BLaER1 treated with 17β-estradiol and CSF1 and Interleukin-3, amounts not matched to agents 10 nM and 100 nM (cell line): ENCODE measurements around the gene CXCL12.

Source experiments
- H3K27ac ChIP-seq, 11 experiments: shearing (Covaris generic); formaldehyde crosslinking; 2 replicates each; pipeline ENCODE4 v1.8.1; 2022
- H3K27me3 ChIP-seq, 11 experiments: shearing (Covaris generic); formaldehyde crosslinking; 2 replicates each; pipeline ENCODE4 v1.8.1; 2022
- H3K36me3 ChIP-seq, 11 experiments: shearing (Covaris generic); formaldehyde crosslinking; 2 replicates each; pipeline ENCODE4 v1.8.1; 2022
- H3K4me1 ChIP-seq, 10 experiments: shearing (Covaris generic); formaldehyde crosslinking; 2 replicates each; pipeline ENCODE4 v1.8.1; 2022
- H3K4me2 ChIP-seq, 11 experiments: shearing (Covaris generic); formaldehyde crosslinking; 2 replicates each; pipeline ENCODE4 v1.8.1; 2022
- H3K4me3 ChIP-seq, 10 experiments: shearing (Covaris generic); formaldehyde crosslinking; 2 replicates each; pipeline ENCODE4 v1.8.1; 2022
- H3K9ac ChIP-seq, 11 experiments: shearing (Covaris generic); formaldehyde crosslinking; 2 replicates each; pipeline ENCODE4 v1.8.1; 2022
- H3K9me3 ChIP-seq, 11 experiments: shearing (Covaris generic); formaldehyde crosslinking; replicated peaks in 1 of 11; 2 replicates each; pipeline ENCODE4 v1.8.1; 2022
- H4K20me1 ChIP-seq, 11 experiments: shearing (Covaris generic); formaldehyde crosslinking; 2 replicates each; pipeline ENCODE4 v1.8.1; 2022
- Cebpa-rat ChIP-seq, 11 experiments: shearing (Covaris generic); IDR thresholded peaks; 2 replicates each; pipeline ENCODE4 v1.8.1; 2022

The CXCL12 gene

DNA sequence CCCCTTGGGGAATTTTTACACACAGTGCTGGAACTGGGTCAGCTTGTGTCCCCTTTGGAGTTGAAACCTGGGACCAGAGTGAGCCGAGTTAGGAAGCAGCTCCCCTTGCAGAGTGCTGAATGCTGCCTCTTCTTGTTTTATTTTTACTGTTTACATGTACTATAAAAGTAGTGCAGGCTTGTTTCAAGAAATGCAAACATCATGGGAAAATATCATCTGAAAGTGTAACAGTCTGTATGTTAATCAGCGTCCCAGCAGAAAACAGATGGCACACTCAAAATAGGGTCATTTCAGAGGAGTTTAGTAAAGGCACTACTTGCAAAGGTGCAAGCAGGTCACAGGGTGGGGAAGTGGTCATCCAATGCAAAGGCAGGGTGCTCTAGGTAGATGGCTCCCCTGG, 30.1 kb downstream of the CXCL12 start:
- Histone ChIP-seq H3K27me3 (no peaks in the 10 kb centered on the region), H3K4me2 (peak overlapping the region in 7 of 11 experiments; percentile 2 to 69 (median 35); a peak in 9 of 22 replicates), H3K4me1 (peaks cover 16 to 54% (median 36%) of the 10 kb centered on the region in 10 experiments; a peak in 19 of 20 replicates), H3K36me3 (no peaks in the 10 kb centered on the region), H3K27ac (no peak overlapping the region), H3K9ac (no peak overlapping the region), H4K20me1 (no peaks in the 10 kb centered on the region), H3K4me3 (no peak overlapping the region), H3K9me3 (no peaks in the 10 kb centered on the region)
- TF ChIP-seq Cebpa-rat (IDR thresholded peaks at IDR 0.05) = no peak

DNA sequence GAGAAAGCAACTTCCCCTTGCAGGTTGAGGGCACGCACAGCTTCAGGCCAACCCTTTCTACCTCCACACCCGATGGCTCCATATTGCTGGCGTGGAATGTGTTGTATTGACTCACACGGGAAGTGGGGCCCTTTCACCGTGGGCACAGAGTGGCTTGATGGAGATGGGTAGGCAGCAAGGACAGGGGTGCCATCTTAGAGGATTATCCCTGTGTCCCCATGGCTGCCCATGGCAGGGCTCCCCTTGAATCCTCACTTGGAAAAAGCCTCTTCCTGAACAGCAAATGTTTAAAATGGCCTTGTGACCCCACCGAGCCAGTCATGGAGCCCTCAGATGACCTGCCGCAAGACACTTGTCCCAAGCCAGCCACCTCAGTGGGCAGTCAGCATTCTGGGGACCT, 31.2 kb downstream of the CXCL12 start:
- no peak for TF ChIP-seq Cebpa-rat (IDR thresholded peaks at IDR 0.05)
- H4K20me1 ChIP-seq = no peaks in the 10 kb centered on the region

DNA sequence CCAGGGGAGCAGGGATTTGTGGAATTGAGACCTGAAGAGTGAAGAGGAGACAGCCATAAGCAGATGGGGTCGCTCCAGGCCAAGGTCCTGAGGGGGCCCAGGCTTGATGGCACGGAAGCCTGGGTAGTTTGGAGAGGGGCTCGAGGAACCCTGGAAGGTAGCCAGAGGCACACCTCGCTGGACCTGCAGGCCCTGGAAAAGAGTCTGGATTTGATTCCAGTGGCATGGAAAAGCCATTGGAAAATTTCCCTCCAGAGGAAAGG, 31.8 kb downstream of the CXCL12 start:
- Histone ChIP-seq H3K36me3 (no peaks in the 10 kb centered on the region), H3K4me1 (peaks cover 16 to 54% (median 36%) of the 10 kb centered on the region in 10 experiments; a peak in 19 of 20 replicates), H3K27ac (no peak overlapping the region), H3K9ac (no peak overlapping the region), H3K27me3 (no peaks in the 10 kb centered on the region), H4K20me1 (no peaks in the 10 kb centered on the region), H3K4me3 (no peak overlapping the region), H3K9me3 (no peaks in the 10 kb centered on the region), H3K4me2 (peak overlapping the region in 8 of 11 experiments; percentile 41 to 79 (median 60); a peak in 6 of 22 replicates)
- no peak for TF ChIP-seq Cebpa-rat (IDR thresholded peaks at IDR 0.05)

More for the DNA sequence above, 31.2 kb downstream of the CXCL12 start:
- Histone ChIP-seq H3K4me3 (no peak overlapping the region), H3K9ac (no peak overlapping the region), H3K9me3 (no peaks in the 10 kb centered on the region), H3K27ac (no peak overlapping the region), H3K27me3 (no peaks in the 10 kb centered on the region), H3K36me3 (no peaks in the 10 kb centered on the region), H3K4me1 (peaks cover 16 to 54% (median 36%) of the 10 kb centered on the region in 10 experiments; a peak in 19 of 20 replicates), H3K4me2 (peak overlapping the region in 4 of 11 experiments; percentile 29 to 79 (median 41); a peak in 6 of 22 replicates)

DNA sequence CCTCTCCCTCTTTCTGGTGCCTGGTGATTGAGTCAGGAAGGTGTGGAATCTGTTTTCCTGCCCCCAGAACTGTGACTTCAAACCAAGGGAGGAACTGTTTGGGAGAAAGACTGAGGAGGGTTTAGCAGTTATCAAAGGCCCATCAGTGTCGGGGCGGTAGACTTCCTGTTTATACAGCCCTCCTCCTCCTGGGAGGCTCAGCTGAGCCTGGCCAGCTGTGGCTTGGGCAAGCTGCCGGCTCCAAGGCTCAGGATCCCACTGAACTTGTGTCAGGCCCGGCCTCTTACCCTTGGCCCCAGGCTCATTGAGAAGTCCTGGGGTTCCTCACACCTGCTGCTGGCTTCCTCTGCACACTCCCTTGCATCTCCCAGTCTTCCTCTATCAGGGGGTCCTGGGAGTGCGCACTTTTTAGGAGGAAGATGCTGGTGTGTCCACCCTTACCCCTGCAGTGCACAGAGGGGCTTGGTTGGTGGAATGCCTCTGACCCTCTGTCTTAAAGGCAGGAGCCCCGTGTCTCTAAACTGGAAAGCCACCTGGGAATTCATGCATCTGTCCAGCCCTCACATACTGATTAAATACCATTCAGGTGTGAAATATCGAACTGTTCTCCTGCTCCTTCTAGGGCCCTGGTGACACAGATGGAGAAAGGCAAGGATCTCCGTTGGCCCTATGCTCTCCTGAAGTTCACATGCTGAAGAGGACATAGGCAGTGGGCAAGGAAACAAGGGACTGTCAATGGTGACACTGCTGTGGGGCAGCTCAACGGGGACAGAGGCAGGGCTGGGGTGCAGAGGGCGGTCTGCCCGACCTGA, 32.4 kb downstream of the CXCL12 start:
- no peak for TF ChIP-seq Cebpa-rat (IDR thresholded peaks at IDR 0.05)
- no peak overlapping the region for H3K4me3 ChIP-seq
- H3K9ac ChIP-seq = peak overlapping the region in 5 of 11 experiments; percentile 1 to 33 (median 5); a peak in 2 of 22 replicates
- H3K4me2 ChIP-seq = peak overlapping the region; percentile 41 to 79 (median 59)
- no peaks in the 10 kb centered on the region for H3K27me3 ChIP-seq
- no peaks in the 10 kb centered on the region for H4K20me1 ChIP-seq
- H3K36me3 ChIP-seq = no peaks in the 10 kb centered on the region
- peaks cover 16 to 54% (median 35%) of the 10 kb centered on the region in 10 experiments; a peak in 19 of 20 replicates for H3K4me1 ChIP-seq
- H3K9me3 ChIP-seq = no peaks in the 10 kb centered on the region
- H3K27ac ChIP-seq = peak overlapping the region in 10 of 11 experiments; percentile 19 to 69 (median 38); a peak in 13 of 22 replicates

DNA sequence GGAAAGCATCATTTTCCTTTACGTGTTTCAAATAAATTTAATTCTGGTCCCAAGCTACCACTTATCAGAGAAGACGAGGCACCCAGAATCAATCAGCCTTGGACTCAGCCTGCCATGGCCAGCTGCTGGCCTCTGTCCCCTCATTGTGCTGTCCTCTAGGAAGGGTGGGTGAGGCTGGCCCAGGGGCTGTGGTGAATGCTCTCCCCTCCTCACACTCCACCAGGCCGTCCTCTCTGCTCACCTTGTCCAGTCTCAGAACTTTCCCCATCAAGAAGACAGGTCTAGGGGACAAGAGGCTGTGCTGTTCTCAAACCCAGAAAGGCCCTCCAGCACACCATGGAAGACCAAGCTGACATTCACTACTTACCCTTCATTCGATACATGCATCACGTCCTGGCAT, 36.4 kb downstream of the CXCL12 start:
- Histone ChIP-seq H3K9ac (no peak overlapping the region), H3K4me2 (no peak overlapping the region), H3K27ac (no peak overlapping the region), H3K4me3 (no peak overlapping the region), H3K9me3 (no peaks in the 10 kb centered on the region), H4K20me1 (no peaks in the 10 kb centered on the region), H3K36me3 (no peaks in the 10 kb centered on the region), H3K27me3 (no peaks in the 10 kb centered on the region), H3K4me1 (peaks cover 9 to 21% (median 14%) of the 10 kb centered on the region in 10 experiments; a peak in 19 of 20 replicates)
- TF ChIP-seq Cebpa-rat (IDR thresholded peaks at IDR 0.05) = no peak

DNA sequence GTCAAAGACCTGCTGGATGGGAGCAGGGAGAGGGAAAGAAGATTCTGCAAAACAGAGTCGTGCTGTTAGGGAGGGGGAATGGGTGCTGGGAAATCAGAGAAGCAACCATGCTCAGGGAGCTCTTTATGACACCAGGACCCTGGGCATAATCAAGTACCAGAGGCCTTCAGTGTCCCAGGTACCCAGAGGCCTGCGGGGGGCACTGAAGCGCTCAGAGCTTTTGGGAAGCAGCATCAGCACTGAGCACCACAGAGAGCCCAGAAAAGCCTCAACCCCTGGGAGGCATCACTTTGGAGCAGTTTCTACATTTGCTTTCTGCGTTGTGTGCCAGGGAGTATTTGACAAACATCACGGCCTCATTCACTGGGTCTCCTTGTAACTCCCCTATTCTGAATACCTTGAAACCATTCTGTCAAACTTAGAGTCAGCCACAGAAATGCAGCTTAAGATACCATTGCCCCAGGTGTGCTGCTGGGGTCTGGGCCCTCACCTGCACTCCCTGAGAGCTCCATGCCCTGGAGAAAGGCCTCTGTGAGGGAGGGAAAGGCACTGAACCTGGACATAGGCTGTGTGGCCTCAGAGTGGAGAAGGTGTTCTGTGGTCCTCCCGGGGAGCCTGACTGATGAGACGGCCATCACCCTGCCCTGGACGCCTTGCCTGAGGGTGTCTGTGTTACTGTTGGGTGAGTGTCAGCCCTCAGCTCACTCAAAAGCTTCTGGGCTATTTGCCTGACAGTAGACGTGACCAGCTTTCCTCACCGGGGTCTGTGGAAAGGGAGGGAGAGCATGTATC, 37.1 kb downstream of the CXCL12 start:
- H3K9me3 ChIP-seq = no peaks in the 10 kb centered on the region
- H3K4me1 ChIP-seq = peaks cover 9 to 16% (median 13%) of the 10 kb centered on the region in 10 experiments; a peak in 19 of 20 replicates
- no peak overlapping the region for H3K4me3 ChIP-seq
- no peak overlapping the region for H3K9ac ChIP-seq
- no peaks in the 10 kb centered on the region for H3K36me3 ChIP-seq
- H3K27ac ChIP-seq = no peak overlapping the region
- TF ChIP-seq Cebpa-rat (IDR thresholded peaks at IDR 0.05) = no peak
- no peaks in the 10 kb centered on the region for H3K27me3 ChIP-seq
- no peak overlapping the region for H3K4me2 ChIP-seq
- H4K20me1 ChIP-seq = no peaks in the 10 kb centered on the region

DNA sequence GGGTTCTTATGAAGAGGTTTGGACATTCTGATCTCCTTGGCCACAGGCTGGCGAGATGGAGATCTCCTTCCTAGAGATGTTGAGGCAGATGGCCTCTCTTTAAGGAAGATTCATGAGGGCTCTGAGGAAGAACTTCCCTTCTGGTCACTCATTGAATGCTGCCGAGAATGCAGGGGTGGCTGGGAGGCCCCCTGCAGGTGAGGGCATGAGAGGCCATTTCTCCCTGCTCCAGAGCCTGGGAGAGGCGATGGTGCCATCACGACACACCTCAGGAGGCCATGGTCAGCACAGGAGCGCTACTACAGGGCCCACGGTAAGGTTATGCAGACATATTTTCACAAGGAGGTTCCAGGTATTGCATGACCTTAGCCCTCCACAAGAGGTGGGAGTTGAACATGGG, 40.2 kb downstream of the CXCL12 start:
- Histone ChIP-seq H3K9ac (no peak overlapping the region), H3K27me3 (no peaks in the 10 kb centered on the region), H3K4me2 (no peak overlapping the region), H3K36me3 (no peaks in the 10 kb centered on the region), H4K20me1 (no peaks in the 10 kb centered on the region), H3K4me1 (0 out of 20 replicates have a peak, but pooled peaks cover 0 to 8% (median 0%) of the 10 kb centered on the region in 10 experiments), H3K27ac (no peak overlapping the region), H3K4me3 (no peak overlapping the region), H3K9me3 (no peaks in the 10 kb centered on the region)
- no peak for TF ChIP-seq Cebpa-rat (IDR thresholded peaks at IDR 0.05)

DNA sequence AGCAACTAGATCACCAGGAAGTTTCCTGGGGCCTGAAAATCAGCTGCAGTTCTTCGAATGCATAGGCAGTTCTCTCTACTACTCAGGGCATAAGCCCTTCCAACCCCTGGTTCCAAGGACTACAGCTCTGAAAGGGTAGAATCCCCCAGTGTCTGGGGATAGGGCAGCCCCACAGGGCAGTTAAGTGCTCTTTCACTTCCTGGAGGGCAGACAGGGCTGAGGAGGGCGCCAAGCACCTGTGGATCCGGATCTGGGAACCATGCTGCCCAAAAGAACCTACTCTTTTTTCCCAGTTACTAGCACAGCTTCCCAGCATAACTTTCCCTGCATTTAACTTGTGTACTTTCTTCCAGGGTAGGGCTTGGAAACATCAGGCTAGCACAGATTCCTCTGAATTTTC, 41.1 kb downstream of the CXCL12 start:
- no peak overlapping the region for H3K27ac ChIP-seq

DNA sequence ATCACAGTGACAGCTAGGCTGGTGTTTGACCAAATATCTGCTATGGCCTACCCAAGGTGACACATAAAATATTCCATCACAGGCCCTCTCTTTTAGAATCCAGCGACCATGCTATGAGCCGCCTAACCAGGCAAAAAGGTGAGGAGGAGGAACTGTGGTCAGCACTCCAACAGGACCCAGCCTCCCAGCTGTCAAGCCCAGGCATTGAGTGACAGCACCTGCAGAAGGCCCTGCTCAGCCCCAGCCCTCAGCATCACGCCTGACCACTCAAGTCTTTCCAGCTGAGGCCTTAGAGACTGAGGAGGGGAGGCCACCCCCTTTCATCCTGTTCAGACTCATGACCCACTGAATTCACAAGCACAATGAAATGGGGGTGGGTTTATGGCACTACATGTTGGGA, 43.0 kb downstream of the CXCL12 start:
- TF ChIP-seq Cebpa-rat (IDR thresholded peaks at IDR 0.05) = no peak

More for the DNA sequence above, 41.1 kb downstream of the CXCL12 start:
- Histone ChIP-seq H3K4me3 (no peak overlapping the region), H3K9ac (no peak overlapping the region), H3K36me3 (no peaks in the 10 kb centered on the region), H3K9me3 (no peaks in the 10 kb centered on the region), H4K20me1 (no peaks in the 10 kb centered on the region), H3K27me3 (no peaks in the 10 kb centered on the region), H3K4me1 (peaks cover 0 to 12% (median 5%) of the 10 kb centered on the region in 10 experiments; a peak in 8 of 20 replicates), H3K4me2 (no peak overlapping the region)
- no peak for TF ChIP-seq Cebpa-rat (IDR thresholded peaks at IDR 0.05)

More for the DNA sequence above, 43.0 kb downstream of the CXCL12 start:
- Histone ChIP-seq H3K36me3 (no peaks in the 10 kb centered on the region), H3K4me3 (no peak overlapping the region), H3K27me3 (no peaks in the 10 kb centered on the region), H4K20me1 (no peaks in the 10 kb centered on the region), H3K27ac (no peak overlapping the region), H3K9me3 (no peaks in the 10 kb centered on the region), H3K9ac (no peak overlapping the region), H3K4me1 (peaks cover 0 to 12% (median 5%) of the 10 kb centered on the region in 10 experiments; a peak in 8 of 20 replicates), H3K4me2 (no peak overlapping the region)
